A549 (cell line): ENCODE measurements around the gene METTL25B.

Experiments used
- CTCF ChIP-seq: fragments of >200 bp; sonication (Bioruptor Twin); formaldehyde crosslinking; IDR thresholded peaks from 3 replicates; pipeline ENCODE4 v1.5.1; 2016
- EP300 ChIP-seq, 2 experiments: fragments of >200 bp; sonication (Bioruptor Twin); formaldehyde crosslinking; IDR thresholded peaks; 2 replicates in 1 of 2; 3 replicates in 1 of 2; pipeline ENCODE4 v1.6.1; 2016 to 2017
- ESRRA ChIP-seq: fragments of 150-350 bp; IDR thresholded peaks from 2 replicates; pipeline ENCODE4 v1.6.1; 2014; ENCODE audit warnings: mild to moderate bottlenecking, low read length, borderline replicate concordance
- POLR2A ChIP-seq: IDR thresholded peaks from 2 replicates; pipeline ENCODE4 v1.6.1; 2012; ENCODE audit warnings: mild to moderate bottlenecking, low read length
- POLR2AphosphoS2 ChIP-seq: conservative IDR thresholded peaks from 2 replicates; pipeline ENCODE4 v1.6.1; 2012; ENCODE audit warnings: low read length, improper control_type of control experiment, inconsistent platforms
- RCOR1 ChIP-seq: fragments of 150-350 bp; IDR thresholded peaks from 2 replicates; pipeline ENCODE4 v1.6.1; 2014; ENCODE audit warnings: antibody characterized with exemption, low read length, low read depth
- RFX5 ChIP-seq: fragments of 450-650 bp; IDR thresholded peaks from 2 replicates; pipeline ENCODE4 v1.7.1; 2014; ENCODE audit warnings: antibody characterized with exemption, mild to moderate bottlenecking, moderate library complexity
- SREBF2 ChIP-seq: fragments of 450-650 bp; IDR thresholded peaks from 2 replicates; pipeline ENCODE4 v1.6.1; 2014; ENCODE audit warnings: mild to moderate bottlenecking, moderate library complexity
- ZFP36 ChIP-seq: fragments of 450-650 bp; IDR thresholded peaks from 2 replicates; pipeline ENCODE4 v1.6.1; 2014; ENCODE audit warnings: borderline replicate concordance; ENCODE audit not compliant: partially characterized antibody
- TF ChIP-seq, protein P1 (sequence below): fragments of 450-650 bp; IDR thresholded peaks from 2 replicates; pipeline ENCODE4 v1.6.1; 2014; ENCODE audit warnings: antibody characterized with exemption
- TF ChIP-seq, protein P2 (sequence below): IDR thresholded peaks from 2 replicates; pipeline ENCODE4 v1.6.1; 2012

DNA sequence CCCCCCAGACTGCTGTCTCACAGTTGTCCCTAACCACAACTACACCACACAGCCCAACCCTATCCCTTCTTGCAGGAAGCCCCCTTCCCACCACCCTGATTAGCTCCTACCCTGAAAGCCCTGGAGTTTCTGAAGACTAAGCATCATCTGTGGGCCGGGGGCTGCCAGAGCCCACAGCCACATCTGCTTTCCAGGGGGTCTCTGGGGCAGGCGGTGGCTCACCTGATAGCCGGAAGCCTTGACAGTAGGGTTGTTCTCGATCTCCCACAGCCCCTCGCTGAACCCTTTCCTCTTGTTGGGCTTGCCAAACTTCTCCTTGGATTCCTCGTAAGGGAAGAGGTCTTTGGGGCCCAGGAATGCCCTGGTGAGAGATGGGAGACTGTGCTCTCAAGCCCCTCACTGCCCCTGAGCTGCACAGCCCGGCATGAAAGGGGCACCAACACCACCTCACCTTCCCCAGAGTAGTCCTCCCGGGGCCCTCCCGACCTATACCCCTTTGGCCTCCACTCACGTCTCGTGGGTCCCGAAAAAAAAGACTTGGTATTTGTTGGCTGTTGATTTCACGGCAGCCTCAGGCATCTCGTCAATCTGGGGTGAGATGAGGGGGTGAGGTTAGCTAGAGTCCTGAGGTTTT is 16.6 kb downstream of the METTL25B start:
- no peak for TF ChIP-seq CTCF
- TF ChIP-seq RFX5 = no peak
- TF ChIP-seq POLR2A = no peak
- no peak for TF ChIP-seq EP300 (IDR thresholded peaks at IDR 0.05)
- TF ChIP-seq, protein P1, sequence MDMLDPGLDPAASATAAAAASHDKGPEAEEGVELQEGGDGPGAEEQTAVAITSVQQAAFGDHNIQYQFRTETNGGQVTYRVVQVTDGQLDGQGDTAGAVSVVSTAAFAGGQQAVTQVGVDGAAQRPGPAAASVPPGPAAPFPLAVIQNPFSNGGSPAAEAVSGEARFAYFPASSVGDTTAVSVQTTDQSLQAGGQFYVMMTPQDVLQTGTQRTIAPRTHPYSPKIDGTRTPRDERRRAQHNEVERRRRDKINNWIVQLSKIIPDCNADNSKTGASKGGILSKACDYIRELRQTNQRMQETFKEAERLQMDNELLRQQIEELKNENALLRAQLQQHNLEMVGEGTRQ = no peak
- TF ChIP-seq, protein P2, sequence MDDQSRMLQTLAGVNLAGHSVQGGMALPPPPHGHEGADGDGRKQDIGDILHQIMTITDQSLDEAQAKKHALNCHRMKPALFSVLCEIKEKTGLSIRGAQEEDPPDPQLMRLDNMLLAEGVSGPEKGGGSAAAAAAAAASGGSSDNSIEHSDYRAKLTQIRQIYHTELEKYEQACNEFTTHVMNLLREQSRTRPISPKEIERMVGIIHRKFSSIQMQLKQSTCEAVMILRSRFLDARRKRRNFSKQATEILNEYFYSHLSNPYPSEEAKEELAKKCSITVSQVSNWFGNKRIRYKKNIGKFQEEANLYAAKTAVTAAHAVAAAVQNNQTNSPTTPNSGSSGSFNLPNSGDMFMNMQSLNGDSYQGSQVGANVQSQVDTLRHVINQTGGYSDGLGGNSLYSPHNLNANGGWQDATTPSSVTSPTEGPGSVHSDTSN = no peak
- no peak for TF ChIP-seq SREBF2
- TF ChIP-seq ZFP36 = no peak
- no peak for TF ChIP-seq RCOR1
- TF ChIP-seq ESRRA = no peak
- TF ChIP-seq POLR2AphosphoS2 = no peak
